ENCODE measurements around the gene SCARF1. TPM values are rescaled to one million over a fixed set of nuclear protein-coding genes. Genes with fewer than 3 reads are reported as not detected.
"Not testable (repeated sequence)": the region's sequence is repeated elsewhere in the genome, so short reads cannot be mapped to it uniquely, and the experiment has no call there.

The SCARF1 gene
- total and polyA plus RNA-seq, 5 experiments from 2014 or later: 0.25 to 1.3 (median 0.63) TPM; not detected in 2

DNA sequence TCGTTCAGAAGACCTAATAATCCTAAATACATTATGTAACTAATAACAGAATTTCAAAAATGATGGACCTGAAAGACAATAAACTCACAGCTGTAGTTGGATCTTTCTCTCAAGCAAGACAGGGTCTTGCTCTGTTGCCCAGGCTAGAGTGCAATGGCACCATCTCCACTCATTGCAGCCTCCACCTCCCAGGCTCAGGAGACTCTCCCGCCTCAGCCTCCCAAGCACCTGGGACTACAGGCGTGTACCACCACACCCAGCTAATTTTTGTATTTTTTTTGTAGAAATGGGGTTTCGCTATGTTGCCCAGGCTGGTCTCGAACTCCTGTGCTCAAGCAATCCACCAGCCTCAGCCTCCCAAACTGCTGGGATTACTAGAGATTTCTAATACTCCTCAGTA, 18.4 kb upstream of the SCARF1 start:
- not testable (repeated sequence) for DNase-seq, H3K27me3 Mint-ChIP-seq, ATAC-seq, H3K4me3 Mint-ChIP-seq, H3K9me3 Mint-ChIP-seq
- H3K4me1 Mint-ChIP-seq: peaks cover 3 to 22% (median 16%) of the 10 kb centered on the region in 4 donors
- POLR2A ChIA-PET: interaction anchor here (1.2 to 1.3 kb wide), 2 partner anchors 16 to 20 kb away, joined by 4 read pairs; no protein-coding TSS in a partner anchor
- H3K36me3 Mint-ChIP-seq: peaks cover 9 to 96% (median 15%) of the 10 kb centered on the region in 3 donors
- H3K27ac Mint-ChIP-seq: peak overlapping the region in 3 of 10 donors; percentile 3 to 51 (median 19)

DNA sequence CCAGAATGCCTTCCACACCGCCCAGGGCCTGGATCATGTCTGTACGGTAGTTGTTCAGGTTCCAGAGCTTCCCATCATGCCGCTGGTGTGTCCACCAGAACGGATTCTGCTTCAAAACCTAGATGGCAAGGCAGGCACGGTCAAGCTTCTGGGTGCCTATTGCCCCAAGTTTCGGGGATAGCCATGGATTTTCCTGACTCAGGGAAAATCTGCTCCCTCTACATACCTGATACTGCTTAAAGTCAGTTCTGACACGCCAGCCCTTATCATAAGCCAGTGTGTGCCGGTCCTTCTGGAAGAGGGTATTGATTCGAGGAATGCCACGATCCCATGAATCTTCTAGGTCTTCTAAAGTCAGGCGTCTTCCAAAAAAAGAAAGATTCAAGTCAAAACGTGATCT, 15.5 kb upstream of the SCARF1 start:
- Mint-ChIP-seq H3K27ac (no peak overlapping the region), H3K4me3 (no peak overlapping the region), H3K4me1 (peaks cover 0 to 14% (median 10%) of the 10 kb centered on the region in 4 donors), H3K27me3 (no peaks in the 10 kb centered on the region), H3K9me3 (no peaks in the 10 kb centered on the region), H3K36me3 (peaks cover 23 to 96% (median 31%) of the 10 kb centered on the region in 3 donors)
- ATAC-seq: no peak
- POLR2A ChIA-PET: interaction anchor here (1.1 to 1.9 kb wide), 2 partner anchors 9 to 23 kb away, joined by 5 to 7 read pairs; partner anchors contain the start of gene PRPF8
- no peak for DNase-seq

DNA sequence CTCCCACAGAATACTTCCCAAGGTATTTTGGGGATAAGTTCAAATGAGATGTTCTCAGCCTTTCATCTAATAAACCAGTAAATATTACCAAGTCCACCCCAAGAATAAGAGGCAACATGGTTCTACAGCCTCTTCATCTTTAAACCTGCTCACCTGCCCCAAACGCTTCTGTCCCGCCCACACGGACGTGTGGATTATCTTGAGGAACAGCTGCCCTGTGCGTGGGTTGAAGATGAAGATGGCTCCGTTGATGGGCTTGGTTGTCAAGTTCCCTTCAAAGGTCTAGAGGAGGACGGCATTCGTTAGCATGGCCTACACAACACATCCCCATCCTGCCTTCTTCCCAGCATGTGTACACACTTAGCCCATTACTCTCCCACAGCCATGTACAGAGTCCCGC, 12.6 kb upstream of the SCARF1 start:
- POLR2A ChIA-PET: interaction anchor here (0.6 to 0.8 kb wide), 3 partner anchors 8 to 401 kb away, joined by 3 to 7 read pairs (median 7); partner anchors contain the start of gene RILP
- H3K27me3 Mint-ChIP-seq: no peaks in the 10 kb centered on the region
- H3K4me3 Mint-ChIP-seq: no peak overlapping the region
- no peaks in the 10 kb centered on the region for H3K9me3 Mint-ChIP-seq
- DNase-seq (no peak), ATAC-seq (no peak)
- H3K27ac Mint-ChIP-seq: peak overlapping the region in 2 of 10 donors; percentile 44 to 57
- H3K36me3 Mint-ChIP-seq: peaks cover 23 to 96% (median 41%) of the 10 kb centered on the region in 3 donors
- peaks cover 0 to 14% (median 7%) of the 10 kb centered on the region in 4 donors for H3K4me1 Mint-ChIP-seq

DNA sequence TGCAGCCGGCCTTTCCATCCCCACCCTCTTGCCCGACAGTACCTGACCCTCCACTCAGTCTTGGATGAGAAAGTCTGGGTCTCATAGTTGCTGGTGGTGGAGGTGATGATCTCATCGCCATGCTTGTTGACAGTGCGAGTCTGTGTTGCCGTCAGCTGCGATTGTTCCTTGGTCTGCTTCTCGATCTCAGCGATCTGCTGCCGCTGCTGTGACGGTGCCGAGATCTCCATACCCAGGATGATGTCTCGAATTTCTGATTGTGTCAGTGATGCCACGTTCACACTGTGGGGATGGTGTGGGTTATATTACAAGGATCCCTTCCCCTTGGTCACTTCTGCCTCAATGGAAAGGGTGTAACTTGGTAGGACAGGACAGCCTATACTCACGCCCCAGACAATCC, 8.2 kb upstream of the SCARF1 start:
- no peaks in the 10 kb centered on the region for H3K27me3 Mint-ChIP-seq
- H3K4me1 Mint-ChIP-seq: peaks cover 0 to 5% (median 4%) of the 10 kb centered on the region in 4 donors
- no peak for DNase-seq
- H3K27ac Mint-ChIP-seq: peak overlapping the region in 1 of 10 donors; percentile 84
- H3K4me3 Mint-ChIP-seq: peak overlapping the region in 1 of 10 donors; percentile 40
- POLR2A ChIA-PET: no interaction called here
- ATAC-seq: no peak
- no peaks in the 10 kb centered on the region for H3K9me3 Mint-ChIP-seq
- peaks cover 14 to 82% (median 34%) of the 10 kb centered on the region in 3 donors for H3K36me3 Mint-ChIP-seq

DNA sequence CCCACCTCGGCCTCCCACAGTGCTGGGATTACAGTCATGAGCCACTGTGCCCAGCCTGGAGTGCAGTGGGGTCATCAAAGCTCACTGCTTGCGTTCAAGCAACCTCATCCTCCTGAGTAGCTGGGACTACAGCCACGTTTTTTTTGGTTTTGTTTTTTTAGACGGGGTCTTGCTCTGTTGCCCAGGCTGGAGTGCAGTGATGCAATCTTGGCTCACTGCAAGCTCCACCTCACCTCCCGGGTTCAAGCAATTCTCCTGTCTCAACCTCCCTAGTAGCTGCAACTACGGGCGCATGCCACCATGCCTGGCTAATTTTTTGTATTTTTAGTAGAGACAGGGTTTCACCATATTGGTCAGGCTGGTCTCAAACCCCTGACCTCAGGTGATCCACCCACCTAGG, 7.3 kb upstream of the SCARF1 start:
- POLR2A ChIA-PET: interaction anchor here (1.1 kb wide), 1 partner anchor 25 kb away, joined by 3 read pairs; no protein-coding TSS in a partner anchor
- peak overlapping the region in 1 of 10 donors; percentile 28 for H3K27ac Mint-ChIP-seq
- not testable (repeated sequence) for ATAC-seq, H3K9me3 Mint-ChIP-seq, DNase-seq, H3K4me3 Mint-ChIP-seq, H3K27me3 Mint-ChIP-seq, H3K4me1 Mint-ChIP-seq
- H3K36me3 Mint-ChIP-seq: peaks cover 10 to 72% (median 25%) of the 10 kb centered on the region in 3 donors

DNA sequence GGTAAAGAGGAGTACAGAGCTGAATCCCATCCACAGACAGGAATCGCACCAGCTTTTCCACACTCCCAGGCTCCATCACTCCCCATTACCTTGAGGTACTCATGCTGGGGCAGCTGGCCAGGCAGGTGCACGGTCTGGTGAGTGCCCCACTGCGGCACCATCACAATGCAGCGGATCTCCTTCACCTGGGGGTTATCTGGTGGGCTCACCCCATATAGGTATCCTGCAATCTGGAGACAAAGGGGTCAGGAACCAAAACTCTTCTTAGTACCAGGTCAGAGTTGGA, 6.0 kb upstream of the SCARF1 start:
- Mint-ChIP-seq H3K27ac (peak overlapping the region in 1 of 10 donors; percentile 48), H3K36me3 (peaks cover 3 to 60% (median 18%) of the 10 kb centered on the region in 3 donors), H3K9me3 (no peaks in the 10 kb centered on the region), H3K27me3 (no peaks in the 10 kb centered on the region), H3K4me3 (peak overlapping the region in 1 of 10 donors; percentile 36), H3K4me1 (peaks cover 0 to 13% (median 7%) of the 10 kb centered on the region in 4 donors)
- ATAC-seq (no peak), DNase-seq (peak in 1 of 10 donors; percentile 30)
- POLR2A ChIA-PET: interaction anchor here (1.0 kb wide), 1 partner anchor 11 kb away, joined by 3 read pairs; no protein-coding TSS in a partner anchor

DNA sequence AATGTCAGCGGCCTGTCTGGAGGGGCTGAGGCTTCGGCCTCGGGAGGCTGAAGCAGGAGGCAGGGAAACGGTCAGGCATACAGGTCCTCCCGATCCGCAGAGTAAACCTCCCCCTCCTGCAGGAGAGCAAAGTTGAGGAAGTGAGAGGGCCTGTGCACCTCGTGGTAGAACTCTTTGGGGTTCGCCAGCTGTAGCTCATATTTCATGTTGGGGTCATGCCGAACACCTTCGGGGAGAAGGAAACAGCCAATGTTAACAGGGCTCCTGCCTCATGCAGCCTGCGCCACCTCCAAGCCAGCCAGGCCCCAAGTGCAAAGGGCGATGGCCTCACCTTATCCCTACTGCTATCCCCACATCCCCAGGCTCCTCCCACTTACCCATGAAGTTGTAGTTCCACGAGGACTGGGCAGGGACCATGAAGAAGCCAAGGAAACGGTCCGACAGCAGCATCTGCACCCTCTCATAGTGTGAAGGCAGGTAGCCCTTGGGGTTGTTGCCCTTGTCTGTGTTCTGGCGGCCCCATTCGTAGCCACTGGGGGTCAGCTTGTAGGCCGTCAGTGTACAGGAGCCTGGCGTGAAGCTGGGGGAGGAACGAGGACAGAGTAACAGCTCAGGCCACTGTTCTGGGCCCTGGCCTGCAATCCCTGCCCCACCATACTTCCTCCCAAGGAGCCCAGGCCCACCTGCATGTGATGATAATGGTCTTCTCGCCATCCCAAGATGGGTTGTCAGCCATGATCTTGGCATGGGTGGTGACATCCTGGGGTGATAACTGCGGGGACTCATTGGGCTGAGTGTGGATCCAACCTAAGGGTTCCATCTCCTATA, 5.4 kb upstream of the SCARF1 start:
- peak in 1 of 10 donors; percentile 45 for DNase-seq

DNA sequence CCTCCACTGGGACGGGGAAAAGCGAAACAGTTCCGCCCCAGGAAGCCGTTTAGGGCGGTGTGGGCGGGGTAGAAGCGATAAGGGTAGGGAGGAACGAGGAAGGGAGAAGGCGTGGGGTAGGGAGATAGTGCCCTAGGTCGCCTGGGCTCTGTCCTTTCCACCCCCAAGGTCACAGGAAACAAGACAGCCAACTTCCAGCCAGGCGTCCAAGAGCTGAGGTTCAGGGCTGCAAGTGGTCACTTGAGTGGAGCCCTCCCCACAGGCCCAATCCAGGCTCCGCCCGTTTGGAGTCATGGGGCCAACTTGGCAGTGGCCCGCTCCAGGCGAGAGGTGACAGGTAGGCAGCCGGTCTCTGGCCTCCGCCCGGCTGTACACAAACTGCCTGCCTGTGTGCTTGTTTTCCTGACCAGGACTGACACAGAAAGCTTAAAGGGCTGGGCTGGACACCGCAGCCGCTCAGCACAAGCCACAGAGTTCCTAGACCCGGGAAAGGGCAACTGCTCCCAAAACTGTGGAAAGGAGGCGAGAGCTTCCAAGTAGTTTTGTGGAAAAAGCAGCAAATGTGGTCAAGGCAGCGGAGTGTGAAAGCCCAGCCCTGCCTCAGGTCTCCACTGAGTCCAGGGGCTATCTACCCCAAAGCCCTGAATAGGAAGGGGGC, 4.4 kb upstream of the SCARF1 start, which contains the start of gene RILP:
Gene RILP, minus strand, starts transcription at position 23 of the 658 bp plus-strand sequence. CDS start 62 bp downstream, outside the sequence.
- Mint-ChIP-seq H3K9me3 (peaks cover 0 to 2% (median 0%) of the 10 kb centered on the region in 9 donors), H3K27me3 (no peaks in the 10 kb centered on the region), H3K4me3 (peak within 1 kb of the TSS; percentile 54 to 80 (median 69)), H3K36me3 (peaks cover 0 to 44% (median 10%) of the 10 kb centered on the region in 3 donors), H3K27ac (peak within 1 kb of the TSS in 4 of 10 donors; percentile 46 to 75 (median 74)), H3K4me1 (peaks cover 0 to 23% (median 16%) of the 10 kb centered on the region in 4 donors)
- ATAC-seq (peak; percentile 4 to 9), DNase-seq (peak in 1 of 10 donors; percentile 61)
- POLR2A ChIA-PET: interaction anchor here (0.5 to 4.1 kb wide), 15 partner anchors 8 to 160 kb away, joined by 3 to 45 read pairs (median 4); partner anchors contain the start of genes PRPF8, SLC43A2 and WDR81

More for the DNA sequence above, 5.4 kb upstream of the SCARF1 start:
- Mint-ChIP-seq H3K36me3 (peaks cover 0 to 54% (median 15%) of the 10 kb centered on the region in 3 donors), H3K4me3 (peak overlapping the region in 1 of 10 donors; percentile 24), H3K27me3 (no peaks in the 10 kb centered on the region), H3K9me3 (no peaks in the 10 kb centered on the region), H3K4me1 (peaks cover 0 to 15% (median 10%) of the 10 kb centered on the region in 4 donors), H3K27ac (peak overlapping the region in 4 of 10 donors; percentile 18 to 75 (median 72))
- ATAC-seq: no peak
- POLR2A ChIA-PET: interaction anchor here (1.0 to 4.1 kb wide), 6 partner anchors 11 to 112 kb away, joined by 3 to 45 read pairs (median 4); partner anchors contain the start of gene SLC43A2

DNA sequence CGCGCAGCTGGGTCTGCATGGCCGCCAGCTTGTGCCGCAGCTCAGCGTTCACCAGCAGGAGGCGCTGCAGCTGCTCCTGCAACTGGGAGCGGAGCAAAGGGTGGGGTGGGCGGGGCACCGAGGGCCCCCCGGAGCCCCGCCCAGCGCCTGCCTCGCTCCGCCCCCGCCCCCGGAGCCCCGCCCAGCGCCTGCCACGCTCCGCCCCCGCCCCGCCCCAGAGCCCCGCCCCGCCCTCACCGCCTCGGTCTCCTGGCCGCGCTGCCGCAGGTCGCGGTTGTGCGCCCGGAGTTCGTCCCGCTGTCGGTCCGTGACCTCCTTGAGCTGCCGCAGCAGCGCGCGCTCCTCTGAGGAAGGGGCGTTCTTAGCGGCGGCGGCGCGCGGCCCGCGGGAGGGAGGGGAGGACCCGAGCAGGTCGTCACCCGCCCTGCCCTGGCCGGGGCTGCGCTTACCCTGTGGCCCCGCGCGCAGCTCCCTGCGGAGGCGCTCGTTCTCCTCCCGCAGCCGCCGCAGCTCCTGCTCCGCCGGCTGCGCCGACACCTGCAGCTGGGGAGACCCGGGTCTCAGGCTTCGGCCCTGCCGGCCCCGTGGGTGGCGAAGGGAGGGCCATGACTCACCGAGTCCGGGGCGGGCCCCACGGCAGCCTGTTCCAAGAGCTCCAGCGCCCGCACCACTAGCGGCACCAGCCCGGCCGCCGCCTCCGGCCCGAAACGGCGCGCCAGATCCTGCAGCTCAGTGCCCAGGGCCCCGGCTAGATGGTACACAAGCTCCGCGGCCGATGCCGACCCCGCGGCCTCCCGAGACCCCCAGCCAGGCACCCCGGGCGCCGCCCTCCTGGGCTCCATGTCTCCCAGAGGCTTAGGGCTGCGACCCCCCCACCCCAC, 3.7 kb upstream of the SCARF1 start:
- ATAC-seq (peak; percentile 81 to 82), DNase-seq (peak; percentile 89 to 99 (median 94))
- peaks cover 0 to 2% (median 0%) of the 10 kb centered on the region in 9 donors for H3K9me3 Mint-ChIP-seq
- peaks cover 0 to 37% (median 9%) of the 10 kb centered on the region in 3 donors for H3K36me3 Mint-ChIP-seq
- POLR2A ChIA-PET: interaction anchor here (0.5 to 4.1 kb wide), 21 partner anchors 8 to 159 kb away, joined by 3 to 45 read pairs (median 4); partner anchors contain the start of genes INPP5K, PRPF8, SLC43A2 and WDR81
- H3K4me3 Mint-ChIP-seq: peak overlapping the region; percentile 54 to 80 (median 69)
- no peaks in the 10 kb centered on the region for H3K27me3 Mint-ChIP-seq
- H3K27ac Mint-ChIP-seq: peak overlapping the region in 2 of 10 donors; percentile 43 to 75
- peaks cover 2 to 30% (median 20%) of the 10 kb centered on the region in 4 donors for H3K4me1 Mint-ChIP-seq

DNA sequence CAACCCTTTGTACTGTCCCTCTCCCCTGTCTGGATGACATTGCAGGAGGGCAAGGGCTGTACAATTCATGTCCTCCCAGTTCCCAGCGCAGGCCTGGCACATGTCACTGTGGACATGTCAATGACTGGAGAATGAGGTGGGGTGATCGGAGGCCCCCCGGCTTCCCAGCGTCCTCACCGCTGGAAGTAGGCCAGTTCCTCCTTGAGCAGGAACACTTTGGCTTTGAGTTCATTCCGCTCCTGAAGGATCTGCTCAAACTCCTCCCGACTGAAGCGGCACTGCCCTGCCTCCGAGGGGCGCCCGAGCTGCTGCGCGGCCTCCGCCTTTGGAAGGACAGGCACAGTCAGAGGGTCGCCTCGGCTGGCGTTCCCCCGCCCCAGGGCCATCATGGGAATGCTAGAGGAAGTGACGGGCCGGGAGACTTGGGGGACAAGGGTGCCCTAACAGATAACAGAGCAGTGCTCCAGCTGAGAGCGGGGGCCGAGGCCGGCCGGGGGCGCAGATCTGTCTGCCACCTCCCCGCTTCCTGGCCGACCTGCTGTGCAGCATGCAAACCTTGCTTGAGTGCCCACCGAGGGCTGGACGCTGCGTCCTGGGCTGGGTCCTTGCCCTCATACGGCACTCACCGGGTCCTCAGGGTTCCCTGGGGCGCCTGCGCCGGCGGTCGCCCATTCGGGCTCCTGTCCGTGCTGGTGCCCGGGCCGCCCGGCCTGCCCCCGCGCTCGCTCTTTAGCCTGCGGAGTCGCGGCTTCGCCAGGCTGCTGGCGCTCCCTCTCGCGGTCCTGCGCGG, 2.8 kb upstream of the SCARF1 start:
- ATAC-seq (peak; percentile 6 to 26), DNase-seq (peak in 2 of 10 donors; percentile 20 to 56)
- H3K4me1 Mint-ChIP-seq: peaks cover 5 to 34% (median 24%) of the 10 kb centered on the region in 4 donors
- H3K27me3 Mint-ChIP-seq: no peaks in the 10 kb centered on the region
- peaks cover 0 to 2% (median 0%) of the 10 kb centered on the region in 9 donors for H3K9me3 Mint-ChIP-seq
- H3K36me3 Mint-ChIP-seq: peaks cover 0 to 28% (median 7%) of the 10 kb centered on the region in 3 donors
- peak overlapping the region in 3 of 10 donors; percentile 29 to 65 (median 43) for H3K27ac Mint-ChIP-seq
- peak overlapping the region; percentile 53 to 80 (median 69) for H3K4me3 Mint-ChIP-seq
- POLR2A ChIA-PET: interaction anchor here (0.8 to 4.1 kb wide), 16 partner anchors 9 to 286 kb away, joined by 3 to 45 read pairs (median 4); partner anchors contain the start of genes INPP5K, PITPNA, PRPF8 and SLC43A2
